HG02840 (cell line): ENCODE data around the gene SNAI3.

Experiments
- ATAC-seq: cut with Tn5 transposase; IDR thresholded peaks from one replicate; pipeline ENCODE4 v1.9.1; 2021; ENCODE audit warnings: mild to moderate bottlenecking, moderate library complexity, moderate number of reproducible peaks; ENCODE audit not compliant: unreplicated experiment, low FRiP score

Gene SNAI3

DNA sequence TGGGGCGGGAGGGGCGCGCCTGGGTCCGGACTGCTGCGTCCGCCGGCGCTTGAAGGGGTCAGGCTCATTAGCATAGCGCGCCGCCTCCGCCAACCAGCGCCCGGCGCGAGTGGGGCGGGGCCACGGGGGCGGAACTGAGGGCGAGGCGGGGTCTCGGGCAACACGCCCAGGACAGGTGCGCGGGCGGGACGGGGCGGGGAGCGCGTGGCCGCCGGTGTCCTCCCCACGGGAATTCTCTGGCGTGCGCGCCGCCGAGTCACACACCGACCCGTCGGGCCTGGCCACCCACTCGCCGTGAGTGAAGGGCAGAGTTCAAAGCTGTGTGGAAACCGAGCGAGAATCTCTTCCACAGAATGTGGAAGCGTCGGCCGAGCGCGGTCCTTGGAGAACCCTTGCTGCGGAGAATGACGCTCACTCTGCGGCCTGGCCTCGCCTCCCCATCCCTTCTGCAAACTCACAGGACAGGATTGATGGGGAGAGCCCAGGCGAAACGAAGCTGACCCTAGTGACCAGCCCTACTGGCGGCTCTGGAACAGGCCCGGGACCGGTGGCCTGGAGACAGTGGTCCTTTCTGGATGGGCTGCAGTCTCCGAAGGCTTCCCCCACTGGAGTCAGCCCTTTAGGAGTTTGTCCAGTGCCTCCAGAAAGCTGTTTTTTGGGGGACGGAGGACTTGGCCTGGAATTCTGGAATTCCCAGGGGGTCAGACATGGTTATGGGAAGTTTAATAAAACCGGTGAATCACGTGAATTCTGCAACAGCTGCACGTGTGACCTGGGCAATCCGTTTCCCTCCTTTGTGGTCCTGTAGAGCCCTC is at the start of gene SNAI3:
TSS of gene SNAI3 (minus strand) at position 69 of the 815 bp plus-strand sequence. CDS start 101 bp downstream, outside the sequence.
- peak; percentile 66 for ATAC-seq

DNA sequence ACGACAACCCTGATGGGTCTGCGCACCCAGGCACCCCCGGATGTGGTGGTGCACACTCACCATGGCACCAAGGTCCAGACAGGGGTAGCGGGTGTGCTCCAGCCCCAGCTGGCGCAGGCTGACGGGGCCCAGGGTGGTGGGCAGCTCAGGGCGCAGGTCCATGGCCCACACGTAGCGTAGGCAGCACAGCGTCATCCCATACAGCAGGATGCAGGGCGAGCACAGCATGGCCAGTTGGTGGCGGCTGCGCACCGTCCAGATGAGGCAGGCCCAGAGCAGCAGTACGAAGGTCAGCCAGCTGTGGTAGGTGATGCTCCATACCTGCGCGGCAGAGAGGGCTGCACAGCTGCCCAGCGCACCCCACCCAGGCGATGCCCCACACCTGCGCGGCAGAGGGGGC is 49.8 kb upstream of the SNAI3 start:
- ATAC-seq = no peak

DNA sequence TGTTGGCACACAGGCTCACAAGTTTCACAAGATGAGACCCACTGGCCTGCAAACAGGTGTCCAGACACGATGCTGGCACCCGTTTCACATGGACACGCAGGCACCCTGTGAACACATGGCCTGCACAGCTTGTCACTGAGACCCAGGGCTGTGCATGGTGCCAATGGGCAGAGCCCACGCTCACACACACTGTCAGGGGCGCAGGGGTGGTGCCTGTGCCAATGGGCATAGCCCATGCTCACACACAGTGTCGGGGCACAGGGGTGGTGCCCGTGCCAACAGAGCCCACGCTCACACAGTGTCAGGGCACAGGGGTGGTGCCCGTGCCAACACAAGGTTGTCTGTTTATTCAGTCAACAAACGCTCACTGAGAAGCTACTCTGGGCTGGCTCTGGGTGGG is 49.3 kb upstream of the SNAI3 start:
- ATAC-seq = no peak

DNA sequence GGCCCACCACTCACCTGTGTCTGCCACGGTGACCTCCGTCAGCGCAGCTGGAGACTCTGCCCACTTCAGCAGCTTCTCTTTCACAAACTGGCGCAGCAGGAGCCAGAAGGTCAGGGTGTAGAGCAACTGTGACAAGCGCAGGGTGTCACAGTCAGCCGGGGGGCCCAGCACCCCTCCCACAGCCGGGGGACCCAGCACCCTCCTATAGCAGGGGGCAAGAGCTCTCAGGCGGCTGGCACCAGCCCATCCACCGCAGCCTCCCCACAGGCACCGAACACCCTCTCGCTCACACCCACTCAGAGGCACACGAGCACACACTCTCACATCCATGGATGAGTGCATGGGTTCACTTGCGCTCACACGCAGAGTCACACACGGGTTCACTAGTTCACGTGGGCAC is 48.8 kb upstream of the SNAI3 start:
- ATAC-seq = no peak

DNA sequence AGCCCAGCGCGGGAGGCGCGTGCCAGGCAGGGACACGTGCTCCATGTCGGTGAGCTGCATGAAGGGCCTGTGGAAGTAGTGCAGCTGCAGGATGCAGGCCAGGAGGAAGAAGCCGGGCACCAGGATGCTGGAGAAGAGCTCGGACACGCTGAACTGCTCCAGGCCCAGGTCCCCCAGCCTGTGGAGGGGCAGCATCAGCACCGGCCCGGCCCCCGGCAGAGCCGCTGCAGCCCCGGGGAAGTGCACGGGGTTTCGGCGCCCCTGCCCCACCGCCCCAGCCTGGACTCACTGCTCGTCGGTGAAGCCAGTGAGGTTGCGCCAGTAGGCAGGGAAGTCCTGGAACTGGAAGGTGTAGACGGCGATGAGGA is 48.0 kb upstream of the SNAI3 start:
- ATAC-seq = no peak

DNA sequence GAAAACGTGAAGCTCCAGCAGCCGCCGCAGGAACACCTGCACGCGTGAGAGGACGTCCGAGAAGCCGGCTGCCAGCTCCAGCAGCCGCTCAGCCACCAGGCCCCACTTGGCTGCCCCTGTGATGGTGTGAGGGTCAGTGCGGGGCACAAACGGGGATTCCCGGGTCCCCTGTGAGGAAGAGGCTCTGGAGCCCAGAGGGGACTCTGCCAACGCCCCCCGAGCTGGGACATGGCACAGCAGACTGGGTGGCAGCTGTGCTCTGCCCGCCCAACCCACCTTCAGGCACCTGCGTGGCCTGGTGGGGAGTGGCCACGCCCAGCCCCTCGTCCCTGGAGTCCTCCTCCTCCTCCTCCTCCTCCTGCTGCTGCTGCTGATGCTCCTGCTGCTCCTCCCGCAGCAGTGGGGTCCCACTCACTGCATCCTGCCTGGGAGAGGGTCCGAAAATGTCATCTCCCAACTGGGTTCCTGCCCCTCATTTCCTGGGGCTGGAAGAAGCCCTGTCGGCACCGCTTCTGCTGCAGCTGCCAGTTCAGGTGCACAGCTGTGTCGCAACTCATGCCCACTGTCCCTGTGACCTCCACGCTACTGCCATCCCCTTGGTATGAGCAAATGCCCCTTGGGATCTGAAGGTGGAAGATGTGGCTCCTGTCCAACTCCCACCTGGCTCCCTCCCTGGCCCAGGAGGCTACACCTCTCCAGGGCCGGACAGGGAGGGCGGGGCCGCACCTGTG is 47.5 kb upstream of the SNAI3 start:
- ATAC-seq = no peak

DNA sequence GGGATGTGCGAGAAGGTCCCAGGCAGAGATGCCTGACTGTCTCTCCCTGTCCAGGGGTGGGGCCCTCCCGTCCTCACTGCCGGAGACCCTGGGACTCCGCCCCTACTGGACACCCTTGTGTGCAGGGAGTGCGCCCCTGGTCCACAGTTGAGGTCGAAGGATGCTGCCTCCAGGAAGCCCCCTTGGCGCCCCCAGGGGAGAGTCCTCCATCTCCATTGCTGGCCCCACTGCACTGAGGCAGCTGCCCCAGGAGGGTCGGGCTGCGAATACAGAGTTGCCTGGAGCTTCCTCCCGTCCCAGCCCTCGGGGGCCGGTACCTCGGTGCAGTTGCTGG is 46.6 kb upstream of the SNAI3 start:
- ATAC-seq = no peak

DNA sequence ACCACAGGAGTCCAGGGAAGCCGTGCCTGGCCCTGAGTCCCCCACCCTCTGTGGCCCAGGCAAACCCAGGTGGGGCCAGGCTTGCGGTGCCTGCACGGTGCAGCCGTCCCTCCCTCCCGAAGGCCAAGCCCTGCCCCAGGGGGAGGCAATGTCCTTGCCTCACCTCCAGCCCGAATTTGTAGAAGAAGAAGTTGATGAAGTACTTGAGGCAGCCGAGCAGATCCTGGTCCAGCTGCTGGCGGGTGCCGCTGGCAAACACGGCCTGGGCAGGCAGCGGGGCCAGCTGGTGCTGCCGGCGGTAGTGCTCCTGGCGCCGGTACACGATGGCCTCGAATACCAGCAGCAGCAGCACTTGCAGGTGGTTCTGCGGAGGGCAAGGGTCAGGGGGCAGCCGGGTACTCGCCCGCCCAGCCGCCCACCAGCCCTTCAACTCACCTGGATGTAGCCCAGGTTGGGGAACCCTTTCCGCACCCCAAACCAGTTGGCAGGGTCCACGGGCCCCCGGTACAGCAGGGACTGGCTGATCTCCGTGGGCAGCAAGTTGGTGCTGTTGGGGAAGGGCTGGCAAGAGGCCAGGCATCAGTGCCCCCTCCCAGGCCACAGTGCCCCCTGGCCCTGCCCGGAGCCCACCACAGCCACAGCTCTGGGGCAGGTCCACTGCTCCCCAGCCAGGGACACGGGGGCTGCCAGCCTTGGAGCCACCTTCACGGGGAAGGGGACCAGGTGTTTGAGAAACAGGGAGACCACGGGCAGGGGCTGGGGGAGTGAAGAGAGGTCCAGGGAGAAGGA is 46.1 kb upstream of the SNAI3 start:
- ATAC-seq = no peak

DNA sequence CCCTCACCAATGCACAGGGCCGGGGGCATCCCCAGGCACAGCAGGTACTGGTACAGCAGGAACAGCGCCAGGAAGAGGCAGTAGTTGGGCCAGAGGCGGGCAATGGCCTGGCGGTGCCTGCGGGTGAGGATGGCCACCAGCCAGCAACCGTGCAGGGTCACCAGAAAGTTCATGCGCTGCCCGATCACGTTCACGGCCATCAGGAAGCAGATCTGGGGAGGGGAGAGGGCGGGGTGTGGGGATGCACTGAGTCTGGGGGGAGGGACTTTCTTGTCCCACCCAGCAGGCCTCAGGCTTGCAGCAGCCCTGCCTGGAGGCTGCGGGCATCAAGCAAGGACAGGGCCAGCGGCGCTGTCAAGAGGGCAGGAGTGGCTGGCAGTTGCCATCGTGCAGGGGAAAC is 45.4 kb upstream of the SNAI3 start:
- ATAC-seq = no peak

DNA sequence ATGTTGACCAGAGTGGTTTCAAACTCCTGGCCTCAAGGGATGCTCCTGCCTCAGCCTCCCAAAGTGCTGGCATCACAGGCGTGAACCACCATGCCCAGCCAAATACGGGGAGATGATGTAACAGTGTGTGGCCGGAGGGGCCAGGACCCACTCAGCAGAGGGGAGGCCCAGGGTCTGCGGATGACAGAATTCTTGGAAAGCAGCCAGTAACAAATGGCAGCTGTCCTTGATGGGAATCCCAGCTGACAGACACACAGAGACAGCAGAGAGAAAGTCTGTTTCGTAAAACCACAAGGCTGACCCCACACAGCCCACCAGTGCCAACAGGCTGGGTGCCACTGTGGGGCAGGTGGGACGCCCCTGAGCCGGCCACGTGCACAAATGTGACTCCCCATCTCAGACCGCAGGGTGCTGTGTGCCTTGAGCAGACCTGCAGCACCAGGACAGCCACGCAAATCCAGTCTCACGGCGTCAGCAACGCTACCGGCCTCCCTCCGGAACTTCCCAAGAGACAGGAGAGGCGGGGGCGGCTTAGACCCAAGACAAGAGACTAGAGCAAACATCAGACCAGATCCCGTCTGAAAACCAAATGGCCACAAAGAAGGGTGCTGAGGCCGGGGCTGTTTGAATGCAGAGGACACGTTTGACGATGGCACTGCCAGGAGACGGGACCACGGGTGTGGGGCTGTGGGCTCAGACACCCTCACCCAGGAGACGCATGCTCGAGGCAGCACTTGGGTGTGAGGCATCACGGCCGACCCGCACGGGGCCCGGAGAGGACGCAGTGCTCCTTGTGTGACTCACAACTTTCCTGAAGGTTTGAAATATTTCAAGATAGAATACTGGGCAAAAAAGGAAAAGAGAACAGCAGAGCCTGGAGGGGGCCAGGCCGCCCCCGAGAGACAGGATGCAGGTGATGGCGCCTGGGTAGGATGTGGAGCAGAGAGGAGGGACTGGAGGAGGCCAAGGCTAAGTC is 44.6 kb upstream of the SNAI3 start:
- ATAC-seq = no peak

DNA sequence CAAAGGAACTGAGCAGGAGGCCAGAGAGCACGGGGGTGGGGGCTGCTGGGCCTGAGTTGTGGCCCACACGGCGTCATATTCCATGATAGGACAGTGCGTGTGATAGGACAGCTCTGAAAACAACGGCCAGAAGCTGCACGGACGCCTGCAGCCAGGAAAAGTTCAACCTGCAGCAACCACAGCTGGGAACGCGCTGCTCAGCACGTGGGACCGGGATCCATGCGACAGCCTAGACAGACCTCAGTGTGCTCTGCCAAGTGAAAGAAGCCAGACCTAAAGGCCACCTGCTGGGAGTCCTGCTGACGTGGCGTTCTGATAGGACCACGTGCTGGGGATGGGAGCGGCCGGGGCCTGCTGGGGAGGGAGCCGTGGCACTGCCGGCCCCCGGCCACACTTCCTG is 41.6 kb upstream of the SNAI3 start:
- no peak for ATAC-seq

DNA sequence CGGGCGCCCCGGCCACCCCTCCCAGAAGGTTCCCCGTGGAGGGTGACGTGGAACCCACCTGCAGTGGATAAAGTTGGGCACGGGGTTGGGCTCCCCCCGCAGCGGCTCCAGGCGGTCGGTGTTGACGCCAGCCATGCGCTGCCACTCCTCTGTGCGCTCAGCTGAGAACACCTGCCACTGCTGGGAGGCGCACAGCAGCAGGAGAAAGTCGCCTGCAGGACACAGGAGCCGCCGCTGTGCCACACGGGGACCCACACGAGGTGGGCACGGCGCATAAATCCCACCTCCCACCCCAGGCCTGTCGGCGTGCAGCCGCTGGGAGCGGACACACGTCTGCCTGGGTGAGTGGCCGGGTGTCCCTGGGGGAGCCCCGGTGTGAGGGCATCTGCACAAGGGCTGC is 40.7 kb upstream of the SNAI3 start:
- no peak for ATAC-seq

DNA sequence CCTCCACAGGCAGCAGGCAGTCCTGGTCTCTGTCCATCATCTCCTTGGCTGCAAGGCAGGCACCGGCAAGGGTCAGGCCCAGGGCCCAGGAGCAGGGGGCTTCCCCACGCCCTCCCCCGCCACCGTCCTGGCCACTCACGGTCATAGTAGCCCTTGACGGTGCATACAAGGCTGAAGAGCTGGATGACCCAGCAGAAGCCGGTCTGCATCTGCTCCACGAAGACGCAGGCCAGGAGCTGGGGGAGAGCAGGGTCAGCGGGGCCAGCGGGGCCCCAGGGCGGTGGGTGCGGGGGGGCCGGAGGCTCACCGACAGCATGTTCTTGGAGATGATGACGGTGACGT is 40.1 kb upstream of the SNAI3 start:
- no peak for ATAC-seq

DNA sequence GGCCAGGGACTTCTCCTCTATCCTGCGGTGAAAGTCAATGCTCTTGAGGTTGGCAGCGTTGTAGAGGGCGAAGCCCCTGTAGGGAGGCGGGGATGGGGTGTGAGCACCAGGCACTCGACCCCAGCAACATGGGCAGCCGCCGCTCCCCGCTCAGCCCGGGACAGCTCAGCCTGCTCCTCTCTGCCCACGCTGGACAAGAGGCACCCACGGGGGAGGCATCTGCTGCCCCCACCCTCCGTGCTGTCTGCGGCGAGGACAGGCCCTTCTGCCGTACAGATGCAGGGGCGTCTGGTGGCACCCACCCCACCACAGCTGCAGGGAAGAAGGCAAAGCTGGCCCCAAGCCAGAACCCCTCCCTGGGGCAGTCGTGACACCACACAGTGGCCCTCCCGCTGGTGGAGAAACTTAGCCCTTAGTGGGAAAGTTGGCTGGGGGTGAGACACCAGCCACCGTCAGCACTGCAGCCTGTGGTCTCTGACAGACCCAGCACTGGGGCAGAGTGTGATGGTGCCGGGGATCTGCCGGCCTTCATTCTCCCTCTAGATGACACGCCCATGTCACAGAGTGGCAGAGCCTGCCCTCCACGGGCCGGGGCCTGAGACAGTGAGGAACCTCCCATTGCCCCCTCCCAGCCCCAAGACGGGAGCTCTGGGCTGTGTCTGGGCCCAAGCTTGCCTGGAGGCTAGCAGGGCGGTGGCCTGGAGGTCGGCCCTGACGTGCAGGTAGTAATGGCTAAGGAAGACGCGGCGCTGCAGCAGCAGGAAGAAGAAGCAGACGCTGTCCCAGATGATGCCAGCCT is 39.5 kb upstream of the SNAI3 start:
- no peak for ATAC-seq

DNA sequence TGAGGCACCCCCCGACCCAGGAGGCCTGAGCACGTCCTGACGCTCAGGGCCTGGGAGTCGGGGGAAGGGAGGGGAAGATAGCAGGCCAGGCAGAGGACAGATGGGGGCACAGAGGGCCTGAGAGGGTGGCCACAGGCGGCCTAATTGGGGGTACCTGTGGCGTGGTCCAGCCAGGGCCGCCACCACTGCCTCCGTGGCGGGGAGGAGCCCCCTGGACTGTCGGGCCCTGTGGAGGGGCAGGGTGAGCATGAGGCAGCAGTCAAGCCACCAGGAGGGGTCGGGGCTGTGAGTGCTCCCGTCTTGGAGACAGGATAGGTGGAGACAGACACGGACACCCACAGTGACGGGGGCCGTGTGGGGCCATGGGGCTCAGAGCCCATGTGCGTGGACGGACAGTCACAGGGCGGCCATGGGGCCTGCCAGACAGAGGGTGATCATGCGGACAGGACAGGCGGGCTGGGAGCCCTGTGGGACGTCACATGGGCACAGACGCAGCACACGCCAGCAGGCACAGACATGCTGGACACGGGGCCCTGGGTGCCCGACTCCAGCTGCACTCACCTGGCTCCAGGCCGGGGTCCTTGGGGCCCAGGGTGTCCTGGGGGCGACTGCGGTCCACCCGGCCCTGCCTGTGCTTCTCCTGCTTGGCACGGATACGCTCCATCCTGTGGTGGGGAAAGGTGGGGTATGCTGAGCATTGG is 38.7 kb upstream of the SNAI3 start:
- ATAC-seq = no peak

DNA sequence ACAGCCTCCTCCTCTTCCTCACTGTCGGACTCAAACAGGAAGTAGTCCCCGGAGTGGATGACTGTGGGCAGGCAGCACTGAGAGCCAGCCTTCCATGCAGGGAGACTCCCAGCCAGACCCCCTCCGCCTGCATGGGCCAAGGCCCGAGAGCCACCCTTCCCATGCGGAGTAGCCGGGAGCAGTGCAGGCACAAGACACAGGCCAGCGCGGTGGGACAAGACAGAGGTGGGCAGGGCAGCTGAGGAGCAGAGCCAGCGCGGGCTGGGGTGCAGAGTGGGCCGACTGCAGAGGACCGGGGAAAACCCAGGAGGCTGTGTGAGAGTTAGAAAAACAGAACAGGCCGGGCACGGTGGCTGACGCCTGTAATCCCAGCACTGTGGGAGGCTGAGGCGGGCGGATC is 37.6 kb upstream of the SNAI3 start:
- no peak for ATAC-seq

DNA sequence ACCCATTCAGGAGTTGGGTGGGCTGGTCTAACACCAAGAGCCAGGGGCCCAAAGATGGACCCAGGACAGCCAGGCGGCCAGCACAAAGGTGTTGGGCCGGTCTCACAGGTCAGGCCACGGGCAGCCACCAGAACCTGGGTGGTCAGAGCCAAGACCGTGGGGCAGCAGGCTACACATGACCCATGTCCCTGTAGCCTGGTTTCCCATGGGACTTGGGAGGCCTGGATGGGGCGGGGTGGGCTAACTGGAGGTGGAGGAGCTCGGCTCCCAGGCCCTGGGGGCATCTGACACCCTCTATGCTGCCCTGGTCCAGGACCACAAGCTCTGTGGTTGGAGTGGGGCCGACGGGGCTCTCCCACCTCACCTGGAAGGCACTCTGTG is 37.2 kb upstream of the SNAI3 start:
- no peak for ATAC-seq

DNA sequence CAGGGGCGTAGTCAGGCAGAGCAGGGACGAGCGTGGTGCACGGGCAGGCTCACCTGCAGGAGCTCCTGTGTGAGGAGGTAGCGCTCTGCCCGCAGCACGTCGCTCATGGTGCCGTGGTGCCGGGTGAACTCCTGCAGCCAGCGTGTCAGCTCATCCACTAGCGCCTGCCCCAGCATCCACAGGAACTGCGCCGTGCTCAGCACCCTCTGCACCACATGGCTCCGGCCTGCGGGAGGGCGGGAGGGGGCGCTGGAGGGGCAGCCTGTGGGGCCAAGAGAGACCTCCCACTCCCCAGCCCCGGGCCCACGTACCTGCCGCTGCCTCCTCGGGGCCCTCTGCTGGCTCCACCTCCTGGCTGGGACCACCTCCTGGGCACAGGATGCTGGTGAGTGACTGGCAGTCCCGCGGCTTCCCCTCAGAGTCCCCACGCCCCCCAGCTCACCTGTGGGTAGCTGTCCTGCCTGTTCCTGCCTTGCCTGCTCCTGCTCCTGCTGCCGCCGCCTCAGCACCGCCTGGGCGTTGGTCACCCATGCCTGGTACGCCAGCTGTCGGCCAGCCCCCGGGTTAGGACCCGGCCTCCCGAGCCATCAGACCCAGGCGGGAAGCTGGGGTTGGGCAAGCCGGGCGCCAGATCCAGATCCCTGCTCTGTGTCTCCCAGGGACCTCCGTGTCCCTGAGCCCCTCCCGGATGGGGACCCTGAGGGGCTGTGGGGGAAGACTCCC is 36.6 kb upstream of the SNAI3 start:
- no peak for ATAC-seq
